Germinal center (tissue), 1 donor: ENCODE data around the gene INVS.
"Not testable (repeated sequence)": the region's sequence is repeated elsewhere in the genome, so short reads cannot be mapped to it uniquely, and the experiment has no call there.

Experiments used
- DNase-seq: peaks from one replicate; pipeline ENCODE4 v3.0.0; 2012; ENCODE audit warnings: mixed read lengths, low spot score

INVS gene

DNA sequence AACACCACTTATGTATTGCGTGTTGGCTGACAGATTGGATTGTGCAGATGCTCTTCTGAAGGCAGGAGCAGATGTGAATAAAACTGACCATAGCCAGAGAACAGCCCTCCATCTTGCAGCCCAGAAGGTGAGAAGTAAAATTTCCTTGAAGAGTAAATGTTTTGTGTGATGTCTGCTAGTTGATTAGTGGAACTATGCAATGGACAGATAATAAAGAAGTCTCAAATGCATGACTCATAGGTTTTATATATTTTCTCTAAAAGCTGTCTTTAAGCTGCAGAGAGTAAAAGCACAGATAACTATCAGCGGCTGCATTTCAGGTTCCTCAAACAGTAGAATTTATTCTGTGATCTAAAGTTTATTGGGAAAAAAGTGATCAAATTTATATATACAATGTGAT, 27.4 kb downstream of the INVS start:
- no peak for DNase-seq

DNA sequence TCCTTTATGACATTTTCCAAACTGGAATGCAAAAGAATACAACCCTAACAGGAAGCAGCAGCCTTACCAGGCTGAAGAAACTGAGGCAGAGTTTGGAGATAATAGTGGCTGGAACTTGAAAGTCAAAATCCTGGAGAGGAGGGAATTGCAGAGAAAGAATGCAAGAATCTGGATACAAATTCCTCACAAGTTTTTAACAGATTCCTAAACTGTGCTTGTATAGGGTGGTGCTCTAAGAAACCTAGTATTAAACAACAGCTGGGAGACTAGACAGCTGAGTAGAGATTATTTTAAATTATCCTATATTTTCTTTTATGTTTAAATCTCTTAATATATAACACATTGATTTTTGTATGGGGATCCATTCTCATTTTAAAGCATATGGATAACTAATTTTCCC, 30.7 kb downstream of the INVS start:
- DNase-seq = no peak

DNA sequence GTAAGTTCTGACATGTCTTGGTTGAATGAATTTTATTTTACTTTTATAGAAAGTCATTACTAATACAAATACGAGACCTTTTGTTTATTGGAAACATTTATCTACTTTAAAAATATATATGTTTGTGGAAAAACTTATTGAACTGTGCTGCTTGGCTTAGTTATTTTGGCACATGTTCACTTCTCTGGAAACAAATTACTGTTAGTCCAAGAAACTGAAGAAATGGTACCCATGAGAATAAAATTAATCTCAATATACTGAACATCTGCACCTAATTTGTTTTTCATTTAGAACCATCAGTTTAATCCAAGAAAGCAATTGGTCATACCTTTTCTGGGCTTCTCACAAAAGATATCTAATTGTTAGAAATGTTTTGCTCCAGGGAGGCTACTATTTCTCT, 32.2 kb downstream of the INVS start:
- DNase-seq = no peak

DNA sequence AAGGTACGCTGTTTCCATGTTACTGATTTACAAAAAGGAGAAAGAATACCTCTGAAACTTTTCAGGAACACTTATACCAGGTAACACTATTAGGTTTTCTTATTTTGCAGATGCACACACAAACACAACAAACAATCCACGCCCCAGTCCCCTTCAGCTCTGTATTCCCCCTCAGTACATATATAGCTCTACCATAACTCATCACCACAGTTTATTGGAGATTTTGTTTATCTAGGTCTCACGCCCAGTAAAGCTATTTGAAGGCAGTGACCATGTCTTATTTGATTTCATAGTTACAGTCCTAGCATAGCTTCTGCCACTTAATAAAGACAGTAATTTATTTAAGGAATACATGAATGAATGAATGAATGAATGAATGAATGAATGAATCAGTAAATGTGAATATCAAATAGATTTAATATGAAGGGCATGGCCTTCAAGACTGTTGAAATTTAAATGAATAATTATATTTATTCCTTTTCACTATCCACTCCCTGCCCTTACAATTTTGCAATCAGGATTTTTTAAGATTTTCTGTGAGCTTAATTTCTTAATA, 32.9 kb downstream of the INVS start:
- no peak for DNase-seq

DNA sequence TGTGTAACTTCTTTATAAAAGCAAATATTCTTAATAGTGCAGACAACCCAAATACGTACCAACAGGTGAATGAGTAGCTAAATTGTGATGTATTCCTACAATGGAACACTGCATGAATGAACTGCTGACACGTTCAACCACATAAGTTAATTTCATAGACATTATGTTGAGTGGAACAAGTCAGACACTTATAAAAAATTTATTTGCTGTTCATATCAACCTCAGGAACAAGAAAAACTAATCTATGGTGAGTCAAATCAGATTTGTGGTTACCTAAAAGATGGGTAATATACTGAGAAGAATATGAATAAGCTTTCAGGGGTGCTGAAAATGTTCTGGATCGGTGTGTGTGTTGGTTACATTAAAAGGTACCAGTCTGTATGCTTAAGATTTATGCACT, 35.7 kb downstream of the INVS start:
- no peak for DNase-seq

DNA sequence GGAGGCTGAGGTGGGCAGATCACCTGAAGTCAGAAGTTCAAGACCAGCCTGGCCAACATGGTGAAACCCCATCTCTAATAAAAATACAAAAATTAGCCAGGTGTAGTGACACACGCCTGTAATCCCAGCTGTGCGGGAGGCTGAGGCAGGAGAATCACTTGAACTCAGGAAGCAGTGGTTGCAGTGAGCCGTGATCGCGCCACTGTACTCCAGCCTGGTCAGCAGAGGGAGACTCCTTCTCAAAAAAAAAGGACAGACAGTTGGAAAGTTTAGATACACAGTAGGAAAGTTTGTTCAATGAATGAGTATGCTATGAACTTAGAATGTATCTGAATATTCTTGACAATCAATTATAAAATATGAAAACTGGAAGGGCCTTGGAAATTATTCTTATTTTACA, 37.8 kb downstream of the INVS start:
- DNase-seq = not testable (repeated sequence)

DNA sequence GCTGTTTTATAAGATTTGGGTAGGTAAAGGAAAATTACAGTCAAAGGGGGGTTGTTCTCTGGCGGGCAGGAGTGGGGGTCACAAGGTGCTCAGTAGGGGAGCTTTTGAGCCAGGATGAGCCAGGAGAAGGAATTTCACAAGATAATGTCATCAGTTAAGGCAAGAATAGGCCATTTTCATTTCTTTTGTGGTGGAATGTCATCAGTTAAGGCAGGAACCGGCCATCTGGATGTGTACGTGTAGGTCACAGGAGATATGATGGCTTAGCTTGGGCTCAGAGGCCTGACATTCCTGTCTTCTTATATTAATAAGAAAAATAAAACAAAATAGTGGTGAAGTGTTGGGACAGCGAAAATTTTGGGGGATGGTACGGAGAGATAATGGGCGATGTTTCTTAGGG, 41.3 kb downstream of the INVS start:
- DNase-seq = not testable (repeated sequence)

DNA sequence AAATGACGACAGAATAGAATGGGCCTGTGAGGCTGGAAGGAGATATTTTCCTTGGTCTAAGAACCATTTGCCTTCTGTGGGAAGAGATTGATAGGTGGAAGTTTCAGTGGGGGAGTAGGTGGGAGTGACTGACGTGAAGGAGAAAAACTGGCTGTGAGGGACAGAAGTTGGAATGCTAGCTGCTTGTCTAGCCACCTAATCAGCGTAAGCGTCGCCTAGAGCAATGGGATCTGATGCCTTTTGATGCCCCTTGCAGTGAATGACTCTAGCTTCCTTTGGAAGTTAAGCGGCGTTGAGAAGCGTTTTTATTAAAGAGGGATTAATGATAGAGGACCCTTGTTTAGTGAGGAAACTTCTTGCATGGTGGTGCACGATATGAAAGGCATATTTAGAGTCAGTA, 42.8 kb downstream of the INVS start:
- DNase-seq = not testable (repeated sequence)

DNA sequence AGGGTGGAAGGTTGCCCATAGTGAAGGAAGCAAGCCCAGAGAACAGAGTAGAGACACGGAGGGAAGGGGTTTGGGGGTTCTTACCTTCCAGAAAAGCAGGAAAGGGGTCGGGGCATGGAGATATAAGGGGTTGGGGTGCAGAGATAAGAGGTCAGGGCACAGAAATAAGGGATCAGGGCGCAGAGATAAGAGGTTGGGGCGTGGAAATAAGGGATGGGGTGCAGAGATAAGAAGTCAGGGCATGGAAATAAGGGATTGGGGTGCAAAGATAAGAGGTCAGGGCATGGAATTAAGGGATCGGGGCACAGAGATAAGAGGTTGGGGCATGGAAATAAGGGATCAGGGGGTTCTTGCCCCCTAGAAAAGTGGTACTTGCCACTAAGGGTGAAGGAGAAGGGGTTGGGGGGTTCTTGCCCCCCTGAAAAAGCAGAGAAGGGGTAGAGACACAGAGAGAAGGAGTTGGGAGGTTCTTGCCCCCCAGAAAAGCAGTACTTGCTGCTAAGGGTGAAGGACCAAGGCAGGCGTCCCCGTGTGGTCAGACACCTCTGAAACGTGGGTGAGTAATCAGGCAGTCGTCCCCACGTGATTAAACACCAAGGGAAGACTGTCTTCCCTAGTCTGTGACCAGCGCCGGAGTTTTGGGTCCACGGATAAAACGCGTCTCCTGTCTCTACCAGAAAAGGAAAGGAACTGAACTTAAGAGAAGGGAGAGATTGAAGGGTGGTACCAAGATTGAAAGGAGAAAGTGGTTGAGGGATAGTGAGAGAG, 46.3 kb downstream of the INVS start:
- DNase-seq = not testable (repeated sequence)

DNA sequence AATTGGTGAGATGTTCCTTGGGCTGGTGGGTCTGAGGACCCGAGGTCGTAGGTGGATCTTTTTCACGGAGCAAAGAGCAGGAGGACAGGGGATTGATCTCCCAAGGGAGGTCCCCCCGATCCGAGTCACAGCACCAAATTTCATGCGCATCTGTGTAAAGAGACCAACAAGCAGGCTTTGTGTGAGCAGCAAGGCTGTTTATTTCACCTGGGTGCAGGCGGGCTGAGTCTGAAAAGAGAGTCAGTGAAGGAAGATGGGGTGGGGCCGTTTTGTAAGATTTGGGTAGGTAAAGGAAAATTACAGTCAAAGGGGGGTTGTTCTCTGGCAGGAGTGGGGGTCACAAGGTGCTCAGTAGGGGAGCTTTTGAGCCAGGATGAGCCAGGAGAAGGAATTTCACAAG, 46.9 kb downstream of the INVS start:
- not testable (repeated sequence) for DNase-seq

DNA sequence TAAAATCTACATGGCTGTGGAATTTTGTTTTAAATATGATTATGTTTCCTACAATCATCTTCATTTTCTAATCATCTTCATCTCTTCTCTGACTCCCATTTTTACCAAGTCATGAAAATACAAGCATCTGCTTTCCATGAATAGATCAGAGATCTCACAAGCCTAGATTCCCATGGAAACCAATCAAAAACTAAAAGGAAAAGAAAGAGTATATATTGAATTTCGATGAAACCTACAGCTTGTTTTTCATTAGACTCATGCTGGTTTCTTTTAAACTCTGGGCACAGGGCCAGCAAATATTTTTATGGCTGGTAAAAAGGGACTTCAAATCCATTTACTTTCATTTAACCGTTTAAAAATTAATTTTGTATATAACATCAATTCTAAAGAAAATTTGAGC, 51.2 kb downstream of the INVS start:
- no peak for DNase-seq

DNA sequence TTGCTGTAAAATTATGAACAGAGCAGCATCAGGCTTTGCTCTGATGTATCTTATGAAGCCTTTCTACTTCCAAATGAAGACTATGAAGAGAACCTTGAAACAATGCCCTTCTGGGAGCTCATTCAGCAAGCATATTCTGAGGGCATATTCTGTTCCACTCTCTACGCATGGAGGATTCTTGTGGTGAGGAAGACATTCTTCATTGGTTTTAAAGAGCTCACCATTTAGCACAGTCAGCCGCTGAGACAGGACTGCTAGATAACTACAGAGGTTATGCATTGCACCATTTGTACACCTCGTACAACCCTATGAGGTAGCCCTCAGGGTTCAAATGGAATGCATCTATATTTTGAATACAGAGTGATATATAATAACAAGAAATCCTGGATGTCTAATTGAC, 61.0 kb downstream of the INVS start:
- peak; percentile 10 for DNase-seq

DNA sequence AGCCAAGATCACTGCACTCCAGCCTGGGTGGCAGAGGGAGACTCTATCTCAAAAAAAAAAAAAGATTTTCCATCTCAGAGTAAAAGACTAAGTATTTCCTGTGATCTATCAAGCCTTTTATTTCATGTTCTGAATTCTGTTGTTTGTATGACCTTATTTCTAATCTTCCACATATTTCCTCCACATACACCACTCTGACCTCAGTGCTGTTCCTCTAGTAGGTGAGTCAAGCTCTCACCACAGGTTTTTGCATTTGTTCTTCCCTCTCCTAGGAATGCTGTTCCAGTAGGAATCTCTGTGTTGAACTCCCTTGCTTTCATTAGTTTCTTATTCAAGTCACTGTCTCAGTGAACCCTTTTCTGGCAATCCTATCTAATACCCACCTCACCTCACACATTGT, 68.1 kb downstream of the INVS start:
- no peak for DNase-seq

DNA sequence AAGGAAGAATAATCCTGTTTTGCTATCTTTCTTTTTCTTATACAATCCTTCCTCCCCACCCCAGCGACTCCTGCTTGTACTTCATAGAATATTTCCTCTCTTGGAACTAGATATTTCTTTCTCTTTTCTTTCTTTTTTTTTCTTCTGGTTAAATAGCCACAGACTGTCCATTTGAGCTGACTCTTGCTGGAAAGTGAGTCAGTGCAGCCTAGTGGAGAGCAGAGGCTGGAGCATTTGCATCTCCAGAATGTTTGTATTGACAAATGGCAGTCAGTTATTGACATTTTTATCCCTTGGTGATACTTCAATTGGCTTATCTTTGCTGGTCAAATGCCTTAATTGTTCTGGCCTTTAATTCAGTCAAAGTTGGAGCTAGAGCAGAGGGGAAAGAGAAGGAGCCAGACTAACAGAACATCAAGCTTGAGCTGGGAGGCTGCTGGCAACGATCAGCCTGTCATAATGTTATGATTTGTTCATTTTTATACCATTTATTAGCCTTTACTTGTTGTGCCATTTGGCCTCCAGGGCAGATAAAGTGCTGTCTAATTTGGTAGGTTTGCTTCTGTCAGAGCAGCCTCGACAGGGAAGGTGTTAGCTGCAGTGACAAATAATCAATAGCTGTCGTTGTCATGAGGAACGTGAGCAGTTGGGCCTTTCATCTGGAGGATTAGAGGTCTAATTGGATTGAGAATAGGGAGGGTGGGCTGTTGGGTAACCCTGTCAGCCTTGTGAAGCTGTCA, 69.0 kb downstream of the INVS start:
- DNase-seq = no peak

DNA sequence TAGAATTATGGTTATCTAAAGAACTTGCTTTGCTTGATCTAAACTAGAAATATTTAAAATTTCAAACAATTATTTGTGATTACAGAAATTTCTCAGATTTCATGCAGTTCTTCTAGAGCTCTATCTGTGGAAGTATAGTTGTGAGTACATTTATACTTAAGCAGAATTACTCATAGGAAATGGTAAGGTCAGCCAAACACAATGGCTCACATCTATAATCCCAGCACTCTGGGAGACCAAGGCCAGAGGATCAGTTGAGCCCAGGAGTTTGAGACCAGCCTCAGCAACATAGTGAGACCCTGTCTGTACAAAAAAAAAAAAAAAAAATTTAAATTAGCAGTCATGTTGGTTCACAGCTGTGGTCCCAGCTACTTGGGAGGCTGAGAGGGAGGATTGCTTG, 71.0 kb downstream of the INVS start:
- no peak for DNase-seq

DNA sequence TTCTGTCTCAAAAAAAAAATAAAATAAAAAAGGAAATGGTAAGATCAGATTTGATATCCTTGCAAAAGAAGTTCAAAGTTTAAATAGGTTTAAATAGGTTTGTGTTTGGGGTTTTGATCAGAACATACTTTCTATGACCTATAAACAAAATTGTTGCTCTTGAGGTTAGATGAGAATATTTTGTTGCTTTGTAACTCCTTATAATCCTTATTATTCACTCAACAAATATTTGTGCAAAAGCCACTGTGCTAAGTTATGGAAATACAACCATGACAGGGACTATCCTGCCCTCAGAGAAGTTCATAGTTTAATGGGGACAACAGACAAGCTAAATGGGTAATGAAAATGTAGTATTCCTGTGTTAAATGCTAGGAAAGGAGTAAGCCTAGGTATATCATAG, 71.5 kb downstream of the INVS start:
- no peak for DNase-seq

DNA sequence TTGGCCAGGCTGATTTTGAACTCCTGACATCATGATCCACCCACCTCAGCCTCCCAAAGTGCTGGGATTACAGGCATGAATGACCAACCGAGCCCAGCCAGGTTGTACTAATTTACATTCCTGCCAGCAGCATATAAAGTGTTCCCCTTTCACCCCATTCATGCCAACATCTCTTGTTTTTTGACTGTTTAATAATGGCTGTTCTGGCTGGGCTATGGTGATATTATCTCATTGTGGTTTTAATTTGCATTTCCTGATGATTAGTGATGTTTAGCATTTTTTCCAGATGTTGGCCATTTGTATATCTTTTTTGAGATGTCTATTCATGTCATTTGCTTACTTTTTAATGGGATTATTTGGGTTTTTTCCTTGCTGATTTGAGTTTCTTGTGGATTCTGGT, 87.3 kb downstream of the INVS start:
- no peak for DNase-seq

DNA sequence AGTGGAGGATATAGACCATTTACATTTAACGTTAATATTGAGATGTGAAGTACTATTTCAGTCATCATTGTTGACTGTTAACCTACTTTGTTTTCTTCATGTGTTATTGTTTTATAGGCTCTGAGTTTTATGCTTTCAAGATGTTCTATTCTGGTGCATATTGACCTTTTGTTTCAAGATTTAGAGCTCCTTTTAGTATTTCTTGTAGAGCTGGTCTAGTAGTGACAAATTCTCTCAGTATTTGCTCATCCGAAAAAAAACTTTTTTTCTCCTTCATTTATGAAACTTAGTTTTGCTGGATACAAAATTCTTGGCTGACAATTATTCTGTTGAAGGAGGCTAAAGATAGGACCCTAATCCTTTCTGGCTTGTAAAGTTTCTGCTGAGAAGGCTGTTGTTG, 91.3 kb downstream of the INVS start:
- no peak for DNase-seq

DNA sequence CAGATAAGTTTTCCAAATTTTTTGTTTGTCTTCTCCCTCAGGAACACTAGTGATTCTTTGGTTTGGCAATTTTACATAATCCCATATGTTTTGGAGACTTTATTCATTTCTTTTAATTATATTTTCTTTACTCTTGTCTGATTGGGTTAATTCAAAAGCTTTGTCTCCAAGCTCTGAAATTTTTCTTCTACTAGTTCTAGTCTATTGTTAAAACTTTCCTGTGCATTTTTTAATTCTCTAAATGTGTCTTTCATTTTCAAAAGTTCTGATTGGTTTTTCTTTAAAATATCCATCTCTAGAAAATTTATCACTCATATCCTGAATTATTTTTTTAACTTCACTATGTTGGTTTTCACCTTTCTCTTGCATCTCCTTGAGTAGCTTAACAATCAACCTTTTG, 92.2 kb downstream of the INVS start:
- no peak for DNase-seq

DNA sequence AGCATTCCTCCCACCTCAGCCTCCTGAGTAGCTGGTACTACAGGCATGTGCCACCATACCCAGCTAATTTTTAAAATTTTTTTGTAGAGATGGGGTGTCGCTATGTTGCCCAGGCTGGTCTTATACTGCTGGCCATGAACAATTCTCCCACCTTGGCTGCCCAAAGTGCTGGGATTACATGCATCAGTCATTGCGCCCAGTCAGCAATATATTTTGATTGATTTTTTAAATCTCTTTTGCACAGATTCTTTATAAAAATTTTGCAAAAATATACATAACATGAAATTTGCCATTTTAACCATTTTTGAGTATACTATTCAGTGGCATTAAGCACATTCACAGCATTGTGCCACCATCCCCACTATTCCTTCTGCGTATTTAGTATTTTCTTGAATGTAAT, 94.0 kb downstream of the INVS start:
- no peak for DNase-seq

DNA sequence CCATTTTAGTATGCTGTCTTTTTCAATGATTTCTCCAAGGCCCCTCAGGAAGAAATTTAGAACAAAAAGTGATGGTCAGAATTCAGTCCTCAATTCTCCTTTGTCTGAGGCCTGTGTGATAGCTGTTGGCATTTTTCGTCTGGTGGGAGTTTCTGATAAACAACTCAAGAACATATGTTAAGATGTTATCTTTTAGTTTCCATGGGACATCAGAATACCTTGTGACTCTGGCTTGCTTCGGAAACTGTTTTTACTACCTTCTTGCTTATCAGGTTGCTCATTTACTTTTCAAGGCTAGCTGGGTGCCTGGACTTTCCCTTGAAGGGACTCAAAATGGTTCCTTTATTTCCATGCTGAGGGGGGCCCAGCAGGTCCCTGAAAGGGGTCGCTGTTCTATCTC, 97.2 kb downstream of the INVS start:
- no peak for DNase-seq

DNA sequence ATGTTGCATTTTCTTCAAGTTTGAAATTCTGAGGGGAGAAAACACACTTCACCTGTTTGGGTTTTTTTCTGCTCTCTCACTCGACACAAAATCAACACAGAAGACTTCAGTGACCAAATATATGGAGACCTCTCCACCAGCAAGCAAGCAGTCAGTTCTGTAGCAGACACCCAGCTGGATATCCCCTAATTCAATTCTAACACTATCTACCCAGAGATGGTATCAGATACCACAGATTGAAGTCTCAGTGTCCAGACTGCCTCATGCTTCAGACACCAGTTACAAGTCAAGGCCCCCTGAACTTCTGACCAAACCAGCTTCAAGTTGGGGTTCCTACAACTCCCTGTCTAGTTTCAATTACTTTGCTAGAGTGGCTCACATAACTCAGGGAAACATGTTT, 97.8 kb downstream of the INVS start:
- no peak for DNase-seq

DNA sequence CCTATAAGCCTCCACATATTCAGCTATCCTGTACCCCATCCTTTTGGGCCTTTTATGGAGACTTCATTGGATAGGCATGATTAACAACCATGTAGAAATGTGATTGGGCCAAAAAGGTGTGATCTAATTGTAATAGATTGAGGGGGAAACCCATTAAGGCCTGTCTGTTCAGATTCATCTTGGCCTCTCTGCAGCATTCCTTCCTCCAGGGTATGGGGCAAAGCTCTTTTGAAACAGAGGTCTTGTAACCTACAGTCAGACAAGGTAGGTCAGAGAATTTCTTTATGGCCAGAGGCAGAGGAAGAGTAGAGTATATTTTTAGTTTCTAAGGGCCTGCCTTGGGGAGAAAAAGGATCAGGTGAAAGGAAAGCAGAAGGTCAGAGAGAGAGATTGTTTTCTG, 98.5 kb downstream of the INVS start:
- no peak for DNase-seq

DNA sequence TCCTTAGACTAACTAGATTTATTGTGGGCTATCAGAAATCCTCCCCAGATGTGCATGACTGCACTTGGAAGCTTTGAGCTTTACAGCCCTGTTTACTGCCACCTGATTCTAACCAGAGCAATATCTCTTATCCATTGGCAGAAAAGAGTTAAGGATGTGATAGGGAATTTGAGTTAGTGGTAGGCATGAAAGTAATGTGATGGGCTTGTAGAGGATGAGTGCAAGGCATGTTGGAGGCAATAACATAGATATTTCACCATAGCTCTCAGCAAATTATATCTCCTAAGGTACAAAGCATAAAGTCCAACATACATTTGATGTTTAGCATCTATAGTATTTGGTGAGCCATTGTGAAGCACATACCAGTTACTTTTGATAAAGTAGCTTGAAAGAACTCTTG, 103.8 kb downstream of the INVS start:
- no peak for DNase-seq
